OCI-LY7 (cell line): ENCODE results near the gene ZNF429. TPM values are rescaled to one million over a fixed set of nuclear protein-coding genes. Genes with fewer than 3 reads are reported as not detected.
"Not testable (repeated sequence)": the region's sequence is repeated elsewhere in the genome, so short reads cannot be mapped to it uniquely, and the experiment has no call there.

Experiments
- BruUV-seq: library from RNA; stranded (reverse); fragments of 400-500 nt; replicated peaks from 2 replicates; lab custom pipeline; 2021; lab: Mats Ljungman, UMichigan
- CTCF ChIA-PET: fragments of 300-600 bp; sonication (Branson Sonifier 250); formaldehyde crosslinking; loops from one replicate; lab custom pipeline; 2022; ENCODE audit warnings: antibody characterized with exemption; ENCODE audit not compliant: unreplicated experiment; lab: Charles Lee
- POLR2A ChIA-PET: fragments of 300-600 bp; sonication (Branson Sonifier 250); formaldehyde crosslinking; loops from one replicate; lab custom pipeline; 2022; ENCODE audit warnings: antibody characterized with exemption; lab: Charles Lee
- DNase-seq: peaks from one replicate; pipeline ENCODE4 v3.0.0-alpha.2; 2015; ENCODE audit warnings: low spot score
- H2AFZ ChIP-seq: fragments of 200-600 bp; sonication (generic), shearing (Covaris generic); 2 replicates; pipeline ENCODE4 v1.6.1; 2014; ENCODE audit warnings: mild to moderate bottlenecking, antibody characterized with exemption, low read length, moderate library complexity
- H3K27ac ChIP-seq: fragments of 200-600 bp; sonication (generic); 2 replicates; pipeline ENCODE4 v1.5.1; 2014; ENCODE audit warnings: mixed run types, low read depth, mild to moderate bottlenecking, moderate library complexity, low read length, inconsistent platforms; ENCODE audit not compliant: poor library complexity, severe bottlenecking
- H3K36me3 ChIP-seq: fragments of 200-600 bp; sonication (generic); 2 replicates; pipeline ENCODE4 v1.6.1; 2014; ENCODE audit warnings: mild to moderate bottlenecking, antibody characterized with exemption, low read length, moderate library complexity, mixed read lengths; ENCODE audit not compliant: insufficient read depth
- H3K4me1 ChIP-seq: fragments of 200-600 bp; sonication (generic); 2 replicates; pipeline ENCODE4 v1.5.1; 2014; ENCODE audit warnings: mild to moderate bottlenecking, low read length; ENCODE audit not compliant: insufficient read depth, poor library complexity, severe bottlenecking
- H3K4me2 ChIP-seq: fragments of 200-600 bp; sonication (generic); 2 replicates; pipeline ENCODE4 v1.6.1; 2014; ENCODE audit warnings: mild to moderate bottlenecking, low read length
- H3K4me3 ChIP-seq: fragments of 200-600 bp; sonication (generic); 2 replicates; pipeline ENCODE4 v1.5.1; 2014; ENCODE audit warnings: mild to moderate bottlenecking, low read depth, low read length; ENCODE audit not compliant: poor library complexity, severe bottlenecking
- H3K79me2 ChIP-seq: fragments of 200-600 bp; sonication (generic); 2 replicates; pipeline ENCODE4 v1.6.1; 2016; ENCODE audit warnings: low read depth, mild to moderate bottlenecking, low read length, moderate library complexity, mixed read lengths; ENCODE audit not compliant: insufficient read depth
- H3K9me2 ChIP-seq: fragments of 200-600 bp; sonication (generic); 2 replicates; pipeline ENCODE4 v1.6.1; 2016; ENCODE audit warnings: mild to moderate bottlenecking, low read length, mixed read lengths; ENCODE audit not compliant: insufficient read depth
- H3K9me3 ChIP-seq: fragments of 200-600 bp; sonication (generic); 2 replicates; pipeline ENCODE4 v1.6.1; 2014; ENCODE audit warnings: mild to moderate bottlenecking, mixed run types, low read length, mixed read lengths
- H4K20me1 ChIP-seq: fragments of 200-600 bp; sonication (generic); 2 replicates; pipeline ENCODE4 v1.6.1; 2014; ENCODE audit warnings: mild to moderate bottlenecking, antibody characterized with exemption, low read length, moderate library complexity, mixed read lengths; ENCODE audit not compliant: insufficient read depth
- EZH2phosphoT487 ChIP-seq: fragments of 200-600 bp; sonication (generic); IDR thresholded peaks from 2 replicates; pipeline ENCODE4 v1.6.1; 2018; ENCODE audit warnings: low read depth, borderline replicate concordance, mild to moderate bottlenecking, mixed run types, antibody characterized with exemption, low read length, moderate library complexity, mixed read lengths
- intact Hi-C: fragments of 100-400 bp; cut with micrococcal nuclease; formaldehyde crosslinking; loops from one replicate; pipeline ENCODE4 v1.10.0; 2022; ENCODE audit not compliant: unreplicated experiment
- total RNA-seq, 2 experiments: library from RNA; depleted of rRNA in 1 of 2; stranded (reverse); fragments of >200 nt in 1 of 2; shearing (Covaris generic) in 1 of 2; gene quantifications; 2 replicates each; pipeline ENCODE4 v1.2.3, GENCODE V29; 2014 to 2022
- TF ChIP-seq, protein P1 (sequence below): fragments of 200-600 bp; sonication (generic); conservative IDR thresholded peaks from 2 replicates; pipeline ENCODE4 v1.5.1; 2014; ENCODE audit warnings: mild to moderate bottlenecking, antibody characterized with exemption, low read length, moderate library complexity, mixed read lengths

Gene ZNF429
- total RNA-seq, 2 experiments from 2014 or later = 19.8 to 24.6 TPM

GRCh38 chr19:21512609-21513008 lies 7.2 kb downstream of the ZNF429 start:
- H4K20me1 ChIP-seq, intact Hi-C loops, H2AFZ ChIP-seq, POLR2A ChIA-PET, H3K4me3 ChIP-seq, H3K27ac ChIP-seq, BruUV-seq, H3K9me2 ChIP-seq, H3K4me1 ChIP-seq, DNase-seq, CTCF ChIA-PET, H3K4me2 ChIP-seq: not testable (repeated sequence)
- Histone ChIP-seq H3K79me2 (peaks cover 12% of the 10 kb centered on the region; the same call in 1 of the 2 replicates), H3K36me3 (peaks cover 42% of the 10 kb centered on the region), H3K9me3 (peaks cover 21% of the 10 kb centered on the region; the same call in 1 of the 2 replicates)

- POLR2A ChIA-PET = interaction anchor here (0.8 kb wide), 1 partner anchor 13 kb away, joined by 7 read pairs; no protein-coding TSS in a partner anchor
- Histone ChIP-seq H3K27ac (no peak overlapping the region), H3K9me2 (no peaks in the 10 kb centered on the region), H2AFZ (no peak overlapping the region), H3K79me2 (peaks cover 10% of the 10 kb centered on the region; the same call in 1 of the 2 replicates), H3K36me3 (peaks cover 41% of the 10 kb centered on the region), H3K4me2 (no peak overlapping the region), H4K20me1 (no peaks in the 10 kb centered on the region), H3K4me3 (no peak overlapping the region), H3K4me1 (no peaks in the 10 kb centered on the region), H3K9me3 (peaks cover 22% of the 10 kb centered on the region; the same call in 1 of the 2 replicates)
- intact Hi-C loops = no loop called here
- DNase-seq = no peak
- BruUV-seq = no TSS peak
- CTCF ChIA-PET = no interaction called here
- TF ChIP-seq EZH2phosphoT487 = no peak
- TF ChIP-seq, protein P1, sequence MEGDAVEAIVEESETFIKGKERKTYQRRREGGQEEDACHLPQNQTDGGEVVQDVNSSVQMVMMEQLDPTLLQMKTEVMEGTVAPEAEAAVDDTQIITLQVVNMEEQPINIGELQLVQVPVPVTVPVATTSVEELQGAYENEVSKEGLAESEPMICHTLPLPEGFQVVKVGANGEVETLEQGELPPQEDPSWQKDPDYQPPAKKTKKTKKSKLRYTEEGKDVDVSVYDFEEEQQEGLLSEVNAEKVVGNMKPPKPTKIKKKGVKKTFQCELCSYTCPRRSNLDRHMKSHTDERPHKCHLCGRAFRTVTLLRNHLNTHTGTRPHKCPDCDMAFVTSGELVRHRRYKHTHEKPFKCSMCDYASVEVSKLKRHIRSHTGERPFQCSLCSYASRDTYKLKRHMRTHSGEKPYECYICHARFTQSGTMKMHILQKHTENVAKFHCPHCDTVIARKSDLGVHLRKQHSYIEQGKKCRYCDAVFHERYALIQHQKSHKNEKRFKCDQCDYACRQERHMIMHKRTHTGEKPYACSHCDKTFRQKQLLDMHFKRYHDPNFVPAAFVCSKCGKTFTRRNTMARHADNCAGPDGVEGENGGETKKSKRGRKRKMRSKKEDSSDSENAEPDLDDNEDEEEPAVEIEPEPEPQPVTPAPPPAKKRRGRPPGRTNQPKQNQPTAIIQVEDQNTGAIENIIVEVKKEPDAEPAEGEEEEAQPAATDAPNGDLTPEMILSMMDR = no peak
These were observed 8.2 kb downstream of the ZNF429 start for GRCh38 chr19:21513651-21514050.

GRCh38 chr19:21519488-21519887 lies 14.1 kb downstream of the ZNF429 start:
- Histone ChIP-seq H3K4me3 (no peak overlapping the region), H3K9me2 (no peaks in the 10 kb centered on the region), H3K9me3 (peaks cover 51% of the 10 kb centered on the region; the same call in 1 of the 2 replicates), H3K79me2 (peaks cover 10% of the 10 kb centered on the region; the same call in 1 of the 2 replicates), H4K20me1 (no peaks in the 10 kb centered on the region), H3K4me1 (no peaks in the 10 kb centered on the region), H3K36me3 (peaks cover 64% of the 10 kb centered on the region), H3K27ac (no peak overlapping the region), H3K4me2 (no peak overlapping the region), H2AFZ (no peak overlapping the region)
- no TSS peak for BruUV-seq
- DNase-seq = peak; percentile 25
- intact Hi-C loops = no loop called here
- ChIA-PET POLR2A (no interaction called here), CTCF (no interaction called here)
- TF ChIP-seq, protein P1 = no peak
- no peak for TF ChIP-seq EZH2phosphoT487
